HCT116 (cell line): ENCODE results near the gene KMT2C.

Experiments
- ATF3 ChIP-seq: IDR thresholded peaks from 2 replicates; pipeline ENCODE4 v1.6.1; 2012
- CBX3 ChIP-seq: IDR thresholded peaks from 2 replicates; pipeline ENCODE4 v1.6.1; 2012; ENCODE audit warnings: low read depth
- CEBPB ChIP-seq: IDR thresholded peaks from 2 replicates; pipeline ENCODE4 v1.6.1; 2012; ENCODE audit warnings: low read depth
- EZH2phosphoT487 ChIP-seq: fragments of 200-600 bp; IDR thresholded peaks from 2 replicates; pipeline ENCODE4 v1.6.1; 2018; ENCODE audit warnings: antibody characterized with exemption, borderline replicate concordance
- JUND ChIP-seq: IDR thresholded peaks from 2 replicates; pipeline ENCODE4 v1.6.1; 2012
- POLR2A ChIP-seq: IDR thresholded peaks from 2 replicates; pipeline ENCODE4 v1.7.0; 2011; ENCODE audit warnings: borderline replicate concordance; ENCODE audit not compliant: insufficient read depth, insufficient read length; ENCODE audit errors: extremely low read depth
- POLR2AphosphoS5 ChIP-seq: IDR thresholded peaks from 2 replicates; pipeline ENCODE4 v1.6.1; 2011; ENCODE audit warnings: mild to moderate bottlenecking, low read depth, low read length, moderate library complexity
- RAD21 ChIP-seq: IDR thresholded peaks from 2 replicates; pipeline ENCODE4 v1.6.1; 2012; ENCODE audit warnings: low read depth, mild to moderate bottlenecking
- REST ChIP-seq: IDR thresholded peaks from 2 replicates; pipeline ENCODE4 v1.6.1; 2012; ENCODE audit warnings: low read depth
- SRF ChIP-seq: IDR thresholded peaks from 2 replicates; pipeline ENCODE4 v1.6.1; 2012; ENCODE audit warnings: low read depth
- YY1 ChIP-seq: IDR thresholded peaks from 2 replicates; pipeline ENCODE4 v1.6.1; 2011; ENCODE audit warnings: low read length, low read depth, moderate library complexity, mild to moderate bottlenecking; ENCODE audit not compliant: insufficient replicate concordance; ENCODE audit errors: extremely low read depth
- ZFX ChIP-seq: fragments of 450-650 bp; IDR thresholded peaks from 2 replicates; pipeline ENCODE4 v1.6.1; 2017
- TF ChIP-seq, protein P1 (sequence below), 3 experiments: fragments of 200-600 bp in 1 of 3; sonication (generic) in 1 of 3; IDR thresholded peaks in 2 of 3; conservative IDR thresholded peaks in 1 of 3; 2 replicates each; pipeline ENCODE4 v1.5.1; 2012 to 2017; ENCODE audit warnings: low read depth in 2 of 3, low read length in 2 of 3, antibody characterized with exemption in 1 of 3, borderline replicate concordance in 1 of 3, control low read depth in 1 of 3, mild to moderate bottlenecking in 1 of 3, mixed read lengths in 1 of 3, mixed run types in 1 of 3, moderate library complexity in 1 of 3; ENCODE audit not compliant: insufficient read depth in 1 of 3

GRCh38 chr7:152129682-152130081, 306.1 kb downstream of the KMT2C start:
- TF ChIP-seq EZH2phosphoT487 (no peak), CEBPB (no peak), YY1 (no peak), CBX3 (no peak), JUND (no peak), REST (no peak), ATF3 (no peak), POLR2A (no peak), ZFX (no peak), SRF (no peak), RAD21 (no peak), POLR2AphosphoS5 (no peak)
- TF ChIP-seq, protein P1, sequence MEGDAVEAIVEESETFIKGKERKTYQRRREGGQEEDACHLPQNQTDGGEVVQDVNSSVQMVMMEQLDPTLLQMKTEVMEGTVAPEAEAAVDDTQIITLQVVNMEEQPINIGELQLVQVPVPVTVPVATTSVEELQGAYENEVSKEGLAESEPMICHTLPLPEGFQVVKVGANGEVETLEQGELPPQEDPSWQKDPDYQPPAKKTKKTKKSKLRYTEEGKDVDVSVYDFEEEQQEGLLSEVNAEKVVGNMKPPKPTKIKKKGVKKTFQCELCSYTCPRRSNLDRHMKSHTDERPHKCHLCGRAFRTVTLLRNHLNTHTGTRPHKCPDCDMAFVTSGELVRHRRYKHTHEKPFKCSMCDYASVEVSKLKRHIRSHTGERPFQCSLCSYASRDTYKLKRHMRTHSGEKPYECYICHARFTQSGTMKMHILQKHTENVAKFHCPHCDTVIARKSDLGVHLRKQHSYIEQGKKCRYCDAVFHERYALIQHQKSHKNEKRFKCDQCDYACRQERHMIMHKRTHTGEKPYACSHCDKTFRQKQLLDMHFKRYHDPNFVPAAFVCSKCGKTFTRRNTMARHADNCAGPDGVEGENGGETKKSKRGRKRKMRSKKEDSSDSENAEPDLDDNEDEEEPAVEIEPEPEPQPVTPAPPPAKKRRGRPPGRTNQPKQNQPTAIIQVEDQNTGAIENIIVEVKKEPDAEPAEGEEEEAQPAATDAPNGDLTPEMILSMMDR (IDR thresholded peaks at IDR 0.05 in 2 of 3, conservative IDR thresholded peaks at IDR 0.05 in 1 of 3; ENCODE audit: borderline replicate concordance in 1 of 3, insufficient read depth in 1 of 3, low read depth in 2 of 3, low read length in 2 of 3) = no peak
